OCI-LY1 (cell line): ENCODE measurements around the gene GNRHR.

Experiments used
- H2AFZ ChIP-seq: fragments of 200-600 bp; sonication (generic), shearing (Covaris generic); 2 replicates; pipeline ENCODE4 v1.6.0; 2014; ENCODE audit warnings: antibody characterized with exemption, mild to moderate bottlenecking, low read length
- H3F3A ChIP-seq: fragments of 200-600 bp; sonication (generic), shearing (Covaris generic); 2 replicates; pipeline ENCODE4 v1.6.0; 2014; ENCODE audit warnings: mild to moderate bottlenecking, antibody characterized with exemption, low read length, moderate library complexity; ENCODE audit not compliant: insufficient read depth
- H3K27ac ChIP-seq: fragments of 200-600 bp; sonication (generic); 2 replicates; pipeline ENCODE4 v1.5.1; 2014; ENCODE audit warnings: low read length, mixed run types, mild to moderate bottlenecking, low read depth; ENCODE audit not compliant: poor library complexity, severe bottlenecking
- H3K27me3 ChIP-seq: fragments of 200-600 bp; sonication (generic); 2 replicates; pipeline ENCODE4 v1.6.0; 2014; ENCODE audit warnings: antibody characterized with exemption, mild to moderate bottlenecking, low read length, moderate library complexity; ENCODE audit not compliant: insufficient read depth
- H3K36me3 ChIP-seq: fragments of 200-600 bp; sonication (generic); 2 replicates; pipeline ENCODE4 v1.6.1; 2014; ENCODE audit warnings: mild to moderate bottlenecking, antibody characterized with exemption, low read length, moderate library complexity, mixed read lengths; ENCODE audit not compliant: insufficient read depth
- H3K4me1 ChIP-seq: fragments of 200-600 bp; sonication (generic); 2 replicates; pipeline ENCODE4 v1.5.1; 2014; ENCODE audit warnings: mild to moderate bottlenecking, low read length, moderate library complexity; ENCODE audit not compliant: insufficient read depth, severe bottlenecking
- H3K4me2 ChIP-seq: fragments of 200-600 bp; sonication (generic), shearing (Covaris generic); 2 replicates; pipeline ENCODE4 v1.6.1; 2014; ENCODE audit warnings: low read length
- H3K4me3 ChIP-seq: fragments of 200-600 bp; sonication (generic); 2 replicates; pipeline ENCODE4 v1.5.1; 2014; ENCODE audit warnings: low read length, low read depth, mild to moderate bottlenecking, mixed read lengths; ENCODE audit not compliant: poor library complexity, severe bottlenecking
- H3K79me2 ChIP-seq: fragments of 200-600 bp; shearing (Covaris generic); 2 replicates; pipeline ENCODE4 v1.6.1; 2016; ENCODE audit warnings: mixed run types, low read length, mixed read lengths; ENCODE audit not compliant: insufficient read depth
- H3K9ac ChIP-seq: fragments of 200-600 bp; sonication (generic), shearing (Covaris generic); 2 replicates; pipeline ENCODE4 v1.6.1; 2014; ENCODE audit warnings: mild to moderate bottlenecking, low read length, mixed read lengths
- H3K9me2 ChIP-seq: fragments of 200-600 bp; sonication (generic), shearing (Covaris generic); 2 replicates; pipeline ENCODE4 v1.6.1; 2014; ENCODE audit warnings: low read depth, mild to moderate bottlenecking, low read length, mixed read lengths
- H3K9me3 ChIP-seq: fragments of 200-600 bp; shearing (Covaris generic); 2 replicates; pipeline ENCODE4 v1.6.1; 2014; ENCODE audit warnings: low read length, mixed read lengths
- H4K20me1 ChIP-seq: fragments of 200-600 bp; sonication (generic), shearing (Covaris generic); 2 replicates; pipeline ENCODE4 v1.6.0; 2016; ENCODE audit warnings: mild to moderate bottlenecking, low read length; ENCODE audit not compliant: insufficient read depth
- EZH2 ChIP-seq: fragments of 200-600 bp; sonication (generic), shearing (Covaris generic); IDR thresholded peaks from 2 replicates; pipeline ENCODE4 v1.8.0; 2017; ENCODE audit warnings: borderline replicate concordance, mixed run types, mild to moderate bottlenecking, antibody characterized with exemption, low read length, moderate library complexity, mixed read lengths
- TF ChIP-seq, protein P1 (sequence below): fragments of 200-600 bp; sonication (generic), shearing (Covaris generic); IDR thresholded peaks from 2 replicates; pipeline ENCODE4 v1.5.1; 2017; ENCODE audit warnings: mild to moderate bottlenecking, antibody characterized with exemption, low read length, moderate library complexity, mixed read lengths

Gene GNRHR

DNA sequence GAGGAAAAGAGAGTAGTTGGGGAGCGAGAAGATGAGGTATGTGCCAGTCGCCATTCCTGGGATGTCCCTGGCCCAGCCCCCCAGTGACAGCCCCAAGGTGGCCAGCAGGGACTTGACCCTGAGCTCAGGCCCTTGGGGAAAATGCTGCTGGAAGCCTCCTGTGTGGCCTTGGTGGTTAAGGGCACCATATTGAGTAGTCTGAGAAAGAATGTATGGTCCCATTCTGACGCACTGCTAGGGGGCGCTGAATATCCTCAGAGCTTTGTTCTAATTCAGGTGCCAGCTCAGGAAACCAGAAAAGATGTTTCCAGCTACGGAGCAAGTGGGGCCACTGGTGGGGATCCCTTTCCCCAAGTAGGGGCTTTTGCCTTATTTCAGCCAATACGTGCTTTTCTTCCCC is 39.2 kb downstream of the GNRHR start:
- TF ChIP-seq EZH2: no peak
- TF ChIP-seq, protein P1, sequence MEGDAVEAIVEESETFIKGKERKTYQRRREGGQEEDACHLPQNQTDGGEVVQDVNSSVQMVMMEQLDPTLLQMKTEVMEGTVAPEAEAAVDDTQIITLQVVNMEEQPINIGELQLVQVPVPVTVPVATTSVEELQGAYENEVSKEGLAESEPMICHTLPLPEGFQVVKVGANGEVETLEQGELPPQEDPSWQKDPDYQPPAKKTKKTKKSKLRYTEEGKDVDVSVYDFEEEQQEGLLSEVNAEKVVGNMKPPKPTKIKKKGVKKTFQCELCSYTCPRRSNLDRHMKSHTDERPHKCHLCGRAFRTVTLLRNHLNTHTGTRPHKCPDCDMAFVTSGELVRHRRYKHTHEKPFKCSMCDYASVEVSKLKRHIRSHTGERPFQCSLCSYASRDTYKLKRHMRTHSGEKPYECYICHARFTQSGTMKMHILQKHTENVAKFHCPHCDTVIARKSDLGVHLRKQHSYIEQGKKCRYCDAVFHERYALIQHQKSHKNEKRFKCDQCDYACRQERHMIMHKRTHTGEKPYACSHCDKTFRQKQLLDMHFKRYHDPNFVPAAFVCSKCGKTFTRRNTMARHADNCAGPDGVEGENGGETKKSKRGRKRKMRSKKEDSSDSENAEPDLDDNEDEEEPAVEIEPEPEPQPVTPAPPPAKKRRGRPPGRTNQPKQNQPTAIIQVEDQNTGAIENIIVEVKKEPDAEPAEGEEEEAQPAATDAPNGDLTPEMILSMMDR: no peak
- H3K36me3 ChIP-seq: no peaks in the 10 kb centered on the region
- H3K9ac ChIP-seq: no peak overlapping the region
- H3K4me3 ChIP-seq: no peak overlapping the region
- H3K4me2 ChIP-seq: no peak overlapping the region
- H3K9me2 ChIP-seq: no peaks in the 10 kb centered on the region
- H3K79me2 ChIP-seq: no peaks in the 10 kb centered on the region; the same call in 1 of the 2 replicates
- no peaks in the 10 kb centered on the region for H3K9me3 ChIP-seq
- H3K27me3 ChIP-seq: no peaks in the 10 kb centered on the region
- peaks cover 7% of the 10 kb centered on the region for H3K4me1 ChIP-seq
- no peaks in the 10 kb centered on the region for H4K20me1 ChIP-seq
- no peaks in the 10 kb centered on the region for H3F3A ChIP-seq
- no peak overlapping the region for H3K27ac ChIP-seq
- no peak overlapping the region for H2AFZ ChIP-seq

DNA sequence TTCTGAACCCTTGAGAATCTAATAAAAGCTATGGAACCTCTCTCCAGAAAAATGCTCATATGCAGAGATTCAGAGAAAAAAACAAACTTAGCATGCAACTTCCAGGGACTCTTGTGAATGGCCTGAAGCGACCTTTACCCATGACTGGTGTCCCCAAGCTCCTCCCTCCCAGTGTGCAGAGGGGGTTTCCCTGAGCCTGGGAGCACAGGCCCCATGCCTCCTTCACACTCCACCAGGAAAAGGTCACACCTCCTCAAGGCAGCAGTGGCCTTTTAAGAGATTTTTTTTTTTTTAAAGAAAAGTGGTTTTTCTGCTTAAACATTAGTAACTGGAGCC is 40.0 kb downstream of the GNRHR start:
- Histone ChIP-seq H3K9me2 (no peaks in the 10 kb centered on the region), H3K36me3 (peaks cover 5% of the 10 kb centered on the region), H3K4me1 (peaks cover 7% of the 10 kb centered on the region), H3K9ac (no peak overlapping the region), H3F3A (no peaks in the 10 kb centered on the region), H3K27me3 (no peaks in the 10 kb centered on the region), H3K9me3 (no peaks in the 10 kb centered on the region), H4K20me1 (no peaks in the 10 kb centered on the region), H3K27ac (no peak overlapping the region), H3K79me2 (peaks cover 3% of the 10 kb centered on the region), H2AFZ (no peak overlapping the region), H3K4me2 (no peak overlapping the region), H3K4me3 (no peak overlapping the region)
- TF ChIP-seq, protein P1: no peak
- no peak for TF ChIP-seq EZH2

DNA sequence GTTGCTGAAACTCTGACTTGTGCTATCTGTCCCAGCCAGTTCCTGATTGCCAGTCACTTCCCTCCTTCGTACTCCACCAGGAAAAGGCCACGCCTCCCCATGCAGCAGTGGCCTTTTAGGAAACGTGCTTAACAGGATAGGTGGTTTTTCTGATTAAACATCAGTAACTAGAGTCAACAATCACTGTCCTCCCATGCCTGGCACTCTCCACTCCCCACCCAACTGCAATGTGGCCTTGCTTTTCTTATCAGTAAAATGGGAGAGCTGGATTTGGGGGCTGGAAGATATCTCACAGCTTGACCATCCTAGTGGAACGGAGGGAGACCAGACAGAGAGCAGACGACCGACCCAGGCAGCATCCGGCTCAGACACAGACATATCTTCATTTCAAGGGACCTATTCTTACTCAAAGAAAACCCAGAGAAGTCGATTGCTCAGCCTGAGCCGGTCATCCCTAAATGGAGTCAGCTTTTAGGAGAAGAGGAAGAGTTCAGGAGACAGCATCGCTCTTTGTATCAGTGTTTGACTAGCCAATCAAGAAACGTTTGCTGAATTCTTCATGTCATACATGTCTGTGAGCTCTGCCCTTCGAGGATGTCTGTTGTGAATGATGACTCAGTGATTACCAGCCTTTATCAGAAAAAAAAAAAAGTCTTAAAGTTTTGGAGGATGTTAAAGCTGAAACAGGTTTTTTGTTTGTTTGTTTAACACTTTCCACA is 40.5 kb downstream of the GNRHR start:
- peaks cover 9% of the 10 kb centered on the region for H3K79me2 ChIP-seq
- H3K4me3 ChIP-seq: no peak overlapping the region
- TF ChIP-seq, protein P1: no peak
- TF ChIP-seq EZH2: no peak
- H3K27ac ChIP-seq: no peak overlapping the region
- H3K9me2 ChIP-seq: no peaks in the 10 kb centered on the region
- H3F3A ChIP-seq: no peaks in the 10 kb centered on the region
- no peaks in the 10 kb centered on the region for H4K20me1 ChIP-seq
- no peak overlapping the region for H3K9ac ChIP-seq
- peaks cover 7% of the 10 kb centered on the region for H3K4me1 ChIP-seq
- no peak overlapping the region for H2AFZ ChIP-seq
- H3K27me3 ChIP-seq: no peaks in the 10 kb centered on the region
- H3K9me3 ChIP-seq: no peaks in the 10 kb centered on the region
- no peak overlapping the region for H3K4me2 ChIP-seq
- peaks cover 5% of the 10 kb centered on the region for H3K36me3 ChIP-seq
